HepG2 (cell line): ENCODE results near the gene STX1B. TPM values are rescaled to one million over a fixed set of nuclear protein-coding genes. Genes with fewer than 3 reads are reported as not detected.

Experiments
- CCAR2 ChIP-seq: fragments of 200-400 bp; formaldehyde crosslinking; optimal IDR thresholded peaks from 2 replicates; pipeline ENCODE3; 2018; ENCODE audit warnings: low read depth, mild to moderate bottlenecking, low read length, moderate library complexity
- HNF4A ChIP-seq: sonication (generic); formaldehyde crosslinking; IDR thresholded peaks from 2 replicates; pipeline ENCODE4 v1.4.0; 2020; ENCODE audit warnings: missing genetic modification reagents
- HOXA5 ChIP-seq: sonication (generic); formaldehyde crosslinking; IDR thresholded peaks from 2 replicates; pipeline ENCODE4 v1.4.0; 2020; ENCODE audit warnings: missing genetic modification reagents
- MAF1 ChIP-seq: sonication (generic); formaldehyde crosslinking; IDR thresholded peaks from 2 replicates; pipeline ENCODE4 v1.5.0; 2020; ENCODE audit warnings: missing genetic modification reagents, borderline replicate concordance
- MED13 ChIP-seq: sonication (generic); formaldehyde crosslinking; IDR thresholded peaks from 2 replicates; pipeline ENCODE4 v1.5.0; 2020; ENCODE audit warnings: missing genetic modification reagents
- NFE2 ChIP-seq: sonication (generic); formaldehyde crosslinking; IDR thresholded peaks from 2 replicates; pipeline ENCODE4 v1.4.0; 2020; ENCODE audit warnings: missing genetic modification reagents
- PITX1 ChIP-seq: sonication (generic); formaldehyde crosslinking; IDR thresholded peaks from 2 replicates; pipeline ENCODE4 v1.5.1; 2020; ENCODE audit warnings: mild to moderate bottlenecking, missing genetic modification reagents
- TBP ChIP-seq: sonication (generic); formaldehyde crosslinking; IDR thresholded peaks from 2 replicates; pipeline ENCODE4 v1.5.0; 2020; ENCODE audit warnings: missing genetic modification reagents
- TEAD3 ChIP-seq: optimal IDR thresholded peaks from 2 replicates; pipeline ENCODE3; 2016; ENCODE audit warnings: borderline replicate concordance
- TGIF2 ChIP-seq: IDR thresholded peaks from 2 replicates; pipeline ENCODE4 v1.6.1; 2016; ENCODE audit warnings: control low read depth, missing compliant biosample characterization
- ZNF33A ChIP-seq: sonication (generic); formaldehyde crosslinking; IDR thresholded peaks from 2 replicates; pipeline ENCODE4 v1.5.1; 2020; ENCODE audit warnings: missing genetic modification reagents, mild to moderate bottlenecking, moderate library complexity, borderline replicate concordance
- ZNF407 ChIP-seq: sonication (generic); formaldehyde crosslinking; IDR thresholded peaks from one replicate; pipeline ENCODE4 v1.5.1; 2020; ENCODE audit warnings: mild to moderate bottlenecking, missing genetic modification reagents; ENCODE audit errors: not compliant biosample characterization
- ZNF550 ChIP-seq: sonication (generic); formaldehyde crosslinking; IDR thresholded peaks from 2 replicates; pipeline ENCODE4 v1.4.0; 2020; ENCODE audit warnings: mild to moderate bottlenecking, missing genetic modification reagents, borderline replicate concordance
- ZNF563 ChIP-seq: sonication (generic); formaldehyde crosslinking; IDR thresholded peaks from 2 replicates; pipeline ENCODE4 v1.8.0; 2022; ENCODE audit warnings: mild to moderate bottlenecking, moderate library complexity, missing genetic modification reagents
- ZNF567 ChIP-seq: sonication (generic); formaldehyde crosslinking; IDR thresholded peaks from 2 replicates; pipeline ENCODE4 v1.8.1; 2023; ENCODE audit warnings: mild to moderate bottlenecking, missing genetic modification reagents, borderline replicate concordance
- ZNF687 ChIP-seq: sonication (generic); formaldehyde crosslinking; IDR thresholded peaks from 2 replicates; pipeline ENCODE4 v1.5.1; 2020; ENCODE audit warnings: mild to moderate bottlenecking, missing genetic modification reagents, moderate library complexity
- ZNF781 ChIP-seq: sonication (generic); formaldehyde crosslinking; IDR thresholded peaks from 2 replicates; pipeline ENCODE4 v1.5.1; 2020; ENCODE audit warnings: borderline replicate concordance, mild to moderate bottlenecking, missing genetic modification reagents; ENCODE audit errors: not compliant biosample characterization
- ZNF841 ChIP-seq: sonication (generic); formaldehyde crosslinking; IDR thresholded peaks from 2 replicates; pipeline ENCODE4 v1.8.1; 2023; ENCODE audit warnings: missing genetic modification reagents, borderline replicate concordance
- polyA plus RNA-seq, 8 experiments: library from polyadenylated mRNA; depleted of rRNA in 3 of 8; stranded (reverse) in 7 of 8; unstranded in 1 of 8; fragments of >200 nt; fragmentation: Illumina TruSeq in 4 of 8; extraction: Trizol in 4 of 8; gene quantifications; 2 replicates each; pipeline versions ENCODE4 v1.2.1 to v1.2.3, GENCODE V29; 2011 to 2016; ENCODE audit warnings: low read depth in 4 of 8, missing spikeins in 1 of 8, mixed read lengths in 1 of 8; ENCODE audit not compliant: insufficient read depth in 1 of 8
- total RNA-seq, 5 experiments: library from RNA; depleted of rRNA; stranded (reverse); fragments of >200 nt; fragmentation: Illumina TruSeq; extraction: Trizol; gene quantifications; 2 replicates each; pipeline ENCODE4 v1.2.3, GENCODE V29; 2016; ENCODE audit warnings: low read depth in 1 of 5

Gene STX1B
- total and polyA plus RNA-seq, 2 of the 13 experiments (the other 11 are each of a cell fraction or from before 2014, with no cell fraction given): 2.1 to 3.0 TPM

- TF ChIP-seq ZNF563 (no peak; the same call in 1 of the 2 replicates), NFE2 (no peak), ZNF781 (CRISPR knock-in tag) (no peak), MED13 (CRISPR knock-in tag) (no peak), TEAD3 (CRISPR knock-in tag) (no peak), PITX1 (CRISPR knock-in tag) (0 out of 2 replicates have a peak, but pooled peaks have one; percentile 27), HOXA5 (CRISPR knock-in tag) (no peak), TGIF2 (CRISPR knock-in tag) (peak; percentile 59), CCAR2 (no peak), ZNF550 (CRISPR knock-in tag) (no peak), ZNF33A (CRISPR knock-in tag) (no peak), TBP (no peak), ZNF567 (CRISPR knock-in tag) (no peak; the same call in none of the 2 replicates), ZNF407 (CRISPR knock-in tag) (no peak), HNF4A (CRISPR knock-in tag) (0 out of 2 replicates have a peak, but pooled peaks have one; percentile 10), MAF1 (no peak), ZNF841 (CRISPR knock-in tag) (no peak), ZNF687 (CRISPR knock-in tag) (peak; percentile 97)
These were observed 68.6 kb downstream of the STX1B start (continued) for GRCh38 chr16:30941600-30942425.
